Lung (tissue), 12 donors: ENCODE measurements around the gene KCNJ6. TPM values are rescaled to one million over a fixed set of nuclear protein-coding genes. Genes with fewer than 3 reads are reported as not detected.

ENCODE experiments used
- ATAC-seq: fragments of 200-7000 bp; cut with Tn5 transposase; one replicate; pipeline ENCODE4 v1.9.1; 2020; ENCODE audit warnings: moderate number of reproducible peaks; ENCODE audit not compliant: insufficient read depth, low FRiP score
- DNase-seq, 3 donors: peaks; one replicate each; pipeline ENCODE4 v3.0.0-alpha.2; 2013 to 2017
- H3K27ac ChIP-seq, 2 donors: one replicate each; pipeline ENCODE4 v1.5.1; 2013; ENCODE audit warnings: mild to moderate bottlenecking in 2 of 2, moderate library complexity in 2 of 2, control low read depth in 1 of 2, inconsistent platforms in 1 of 2, low read depth in 1 of 2, low read length in 1 of 2
- H3K27me3 ChIP-seq, 3 donors: one replicate each; pipeline ENCODE4 v1.5.1; 2013; ENCODE audit warnings: low read length in 2 of 3; ENCODE audit not compliant: control insufficient read depth in 3 of 3, insufficient read depth in 3 of 3
- H3K36me3 ChIP-seq, 4 donors: one replicate each; pipeline ENCODE4 v1.5.1; 2013; ENCODE audit warnings: low read length in 4 of 4, mild to moderate bottlenecking in 1 of 4, moderate library complexity in 1 of 4; ENCODE audit not compliant: control insufficient read depth in 4 of 4, insufficient read depth in 4 of 4
- H3K4me1 ChIP-seq, 5 donors: one replicate each; pipeline ENCODE4 v1.5.1; 2013; ENCODE audit warnings: low read length in 5 of 5, mild to moderate bottlenecking in 2 of 5, moderate library complexity in 1 of 5; ENCODE audit not compliant: control insufficient read depth in 5 of 5, insufficient read depth in 5 of 5
- H3K4me3 ChIP-seq: one replicate; pipeline ENCODE4 v1.5.1; 2013; ENCODE audit warnings: mild to moderate bottlenecking, control low read depth, moderate library complexity
- H3K9ac ChIP-seq, 2 donors: one replicate each; pipeline ENCODE4 v1.5.1; 2013; ENCODE audit warnings: low read length in 2 of 2, control low read depth in 1 of 2; ENCODE audit not compliant: insufficient read depth in 1 of 2
- H3K9me3 ChIP-seq, 4 donors: one replicate each; pipeline ENCODE4 v1.5.1; 2013; ENCODE audit warnings: low read length in 3 of 4, mild to moderate bottlenecking in 1 of 4, moderate library complexity in 1 of 4; ENCODE audit not compliant: control insufficient read depth in 4 of 4, insufficient read depth in 3 of 4
- CTCF ChIP-seq: IDR thresholded peaks from 2 replicates; pipeline ENCODE4 v1.5.1; 2012; ENCODE audit warnings: mild to moderate bottlenecking; ENCODE audit errors: control extremely low read depth, extremely low read depth
- WGBS, 2 donors: extraction: QIAGEN DNeasy Blood & Tissue Kit; methylation state at CpG; one replicate each; pipeline ENCODE4 v1.1.7; 2013; 5-methylcytosine and 5-hydroxymethylcytosine counted together
- polyA plus RNA-seq, 2 donors: library from polyadenylated mRNA; stranded (reverse); fragments of 200-250 nt; gene quantifications; one replicate each; pipeline ENCODE4 v1.2.1, GENCODE V29; 2013
- total RNA-seq, 2 donors: library from RNA; depleted of rRNA in 1 of 2; stranded (reverse); fragments of >200 nt in 1 of 2; gene quantifications; one replicate each; pipeline ENCODE4 v1.2.1, GENCODE V29; 2014 to 2021
- donor health status: control.
- donor health status: control.
- donor health status: Bipolar disorder and iron deficiency.
- donor health status: healthy.
- donor health status: DM: yes; HTN: yes; CAD: no.

Gene KCNJ6
- total and polyA plus RNA-seq, 4 donors, result 0.01 to 0.31 (median 0.03) TPM

- Histone ChIP-seq H3K9ac (no peak overlapping the region), H3K4me1 (peaks cover 0 to 7% (median 6%) of the 10 kb centered on the region in 5 donors), H3K4me3 (no peak overlapping the region), H3K9me3 (peaks cover 0 to 3% (median 0%) of the 10 kb centered on the region in 4 donors), H3K27ac (no peak overlapping the region), H3K36me3 (no peaks in the 10 kb centered on the region), H3K27me3 (peaks cover 0 to 10% (median 4%) of the 10 kb centered on the region in 3 donors)
- TF ChIP-seq CTCF, result peak; percentile 64
- no peak for ATAC-seq
- peak; percentile 16 to 69 (median 59) for DNase-seq
- 19% methylated on average over 35 of the region's 35 CpGs for WGBS, 2 donors
Observed at GRCh38 chr21:37675202-37675801, 241.0 kb downstream of the KCNJ6 start.

GRCh38 chr21:37673801-37674575, 242.3 kb downstream of the KCNJ6 start:
- 89 to 91% methylated on average over 9 of the region's 9 CpGs for WGBS, 2 donors
- Histone ChIP-seq H3K9me3 (peaks cover 0 to 1% (median 0%) of the 10 kb centered on the region in 4 donors), H3K27me3 (peaks cover 0 to 10% (median 4%) of the 10 kb centered on the region in 3 donors), H3K9ac (no peak overlapping the region), H3K27ac (no peak overlapping the region), H3K4me1 (peaks cover 0 to 7% (median 6%) of the 10 kb centered on the region in 5 donors), H3K36me3 (no peaks in the 10 kb centered on the region), H3K4me3 (no peak overlapping the region)
- no peak for TF ChIP-seq CTCF
- ATAC-seq, result no peak
- no peak for DNase-seq

- no peak overlapping the region for H3K4me3 ChIP-seq
- no peak overlapping the region for H3K27ac ChIP-seq
- WGBS, 2 donors, result 86 to 90% methylated on average over 5 of the region's 5 CpGs
- ATAC-seq, result no peak
- H3K27me3 ChIP-seq, result peaks cover 0 to 10% (median 4%) of the 10 kb centered on the region in 3 donors
- H3K9ac ChIP-seq, result no peak overlapping the region
- TF ChIP-seq CTCF, result no peak
- peaks cover 0 to 17% (median 6%) of the 10 kb centered on the region in 5 donors for H3K4me1 ChIP-seq
- no peak for DNase-seq
- H3K9me3 ChIP-seq, result no peaks in the 10 kb centered on the region
- no peaks in the 10 kb centered on the region for H3K36me3 ChIP-seq
Observed at GRCh38 chr21:37671381-37671780, 244.9 kb downstream of the KCNJ6 start.
